Astrocyte (in vitro differentiated cells and primary cell): ENCODE data around the gene FAM47E. TPM values are rescaled to one million over a fixed set of nuclear protein-coding genes. Genes with fewer than 3 reads are reported as not detected.

Experiments used
- DNase-seq: peaks from one replicate; pipeline ENCODE4 v3.0.0-alpha.2; 2010; ENCODE audit warnings: low read depth
- FAIRE-seq: peaks from 2 replicates; lab custom pipeline; 2011; peaks lifted over from hg19 to GRCh38; lab: Jason Lieb, UNC
- H2AFZ ChIP-seq: 2 replicates; pipeline ENCODE4 v1.6.0; 2012; ENCODE audit warnings: low read depth, low read length, inconsistent platforms
- H3K27ac ChIP-seq: 2 replicates; pipeline ENCODE4 v1.5.1; 2011; ENCODE audit warnings: low read depth, low read length, inconsistent platforms
- H3K27me3 ChIP-seq: 2 replicates; pipeline ENCODE4 v1.6.0; 2011; ENCODE audit warnings: low read length, inconsistent platforms; ENCODE audit not compliant: insufficient read depth
- H3K36me3 ChIP-seq: 2 replicates; pipeline ENCODE4 v1.5.1; 2011; ENCODE audit warnings: low read length, inconsistent platforms; ENCODE audit not compliant: insufficient read depth
- H3K4me1 ChIP-seq: 2 replicates; pipeline ENCODE4 v1.5.1; 2011; ENCODE audit warnings: low read length, inconsistent platforms; ENCODE audit not compliant: insufficient read depth
- H3K4me2 ChIP-seq: 2 replicates; pipeline ENCODE4 v1.6.0; 2012; ENCODE audit warnings: low read length, inconsistent platforms
- H3K4me3 ChIP-seq: 2 replicates; pipeline ENCODE4 v1.5.1; 2011; ENCODE audit warnings: low read depth, mild to moderate bottlenecking, low read length, inconsistent platforms; ENCODE audit not compliant: insufficient read depth
- H3K79me2 ChIP-seq: 2 replicates; pipeline ENCODE4 v1.6.0; 2012; ENCODE audit warnings: mild to moderate bottlenecking, low read length, inconsistent platforms; ENCODE audit not compliant: insufficient read depth
- H3K9ac ChIP-seq: 2 replicates; pipeline ENCODE4 v1.6.0; 2012; ENCODE audit warnings: mild to moderate bottlenecking, low read length, inconsistent platforms
- H3K9me3 ChIP-seq: 2 replicates; pipeline ENCODE4 v1.5.1; 2012; ENCODE audit warnings: low read depth, mild to moderate bottlenecking, low read length, inconsistent platforms; ENCODE audit not compliant: insufficient read depth
- H4K20me1 ChIP-seq: 2 replicates; pipeline ENCODE4 v1.6.0; 2012; ENCODE audit warnings: low read length, inconsistent platforms; ENCODE audit not compliant: insufficient read depth
- H3K27ac Mint-ChIP-seq: one replicate; pipeline ENCODE4 v1.8.0; 2021; ENCODE audit warnings: mild to moderate bottlenecking, mixed read lengths; ENCODE audit not compliant: unreplicated experiment
- H3K27me3 Mint-ChIP-seq: one replicate; pipeline ENCODE4 v1.8.0; 2021; ENCODE audit warnings: low read depth, mixed read lengths; ENCODE audit not compliant: unreplicated experiment
- H3K36me3 Mint-ChIP-seq: one replicate; pipeline ENCODE4 v1.8.0; 2021; ENCODE audit warnings: low read depth, mixed read lengths; ENCODE audit not compliant: unreplicated experiment
- H3K4me1 Mint-ChIP-seq: one replicate; pipeline ENCODE4 v1.8.0; 2021; ENCODE audit warnings: low read depth, mixed read lengths; ENCODE audit not compliant: unreplicated experiment
- H3K4me3 Mint-ChIP-seq: one replicate; pipeline ENCODE4 v1.8.0; 2021; ENCODE audit warnings: mild to moderate bottlenecking, moderate library complexity, mixed read lengths; ENCODE audit not compliant: unreplicated experiment
- H3K9me3 Mint-ChIP-seq: one replicate; pipeline ENCODE4 v1.8.0; 2021; ENCODE audit warnings: mild to moderate bottlenecking, mixed read lengths; ENCODE audit not compliant: unreplicated experiment
- EZH2 ChIP-seq: IDR thresholded peaks from 2 replicates; pipeline ENCODE4 v1.6.1; 2012; ENCODE audit warnings: mild to moderate bottlenecking, low read length, inconsistent platforms; ENCODE audit not compliant: insufficient read depth
- total RNA-seq: library from RNA; stranded (reverse); gene quantifications from 2 replicates; pipeline ENCODE4 v1.2.1, GENCODE V29; 2021
- TF ChIP-seq, protein P1 (sequence below): IDR thresholded peaks from 2 replicates; pipeline ENCODE4 v1.5.1; 2011; ENCODE audit warnings: low read depth, mild to moderate bottlenecking, inconsistent platforms, low read length, moderate library complexity; ENCODE audit not compliant: insufficient read depth

FAM47E gene
- total RNA-seq, 1 donor from 2014 or later: 0.54 TPM

DNA sequence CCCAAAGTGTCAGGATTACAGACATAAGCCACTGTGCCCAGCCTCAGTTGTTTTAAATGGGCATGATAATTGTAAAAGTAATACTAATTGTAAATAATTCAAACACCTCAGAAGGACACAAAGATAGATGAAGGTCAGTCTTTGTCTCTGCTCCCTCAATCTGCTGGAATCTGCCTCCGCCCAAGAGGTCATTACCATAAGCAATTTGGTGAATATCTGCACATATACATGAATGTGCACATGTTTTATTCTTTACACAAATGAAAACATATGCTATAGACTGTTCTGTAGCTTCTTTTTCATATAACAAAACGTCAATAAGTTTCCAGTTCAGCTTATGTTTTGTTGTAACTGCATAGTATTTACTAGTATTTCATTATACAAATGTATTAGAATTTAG, 62.0 kb downstream of the FAM47E start:
- no peak overlapping the region for H3K4me3 ChIP-seq
- no peaks in the 10 kb centered on the region for H3K4me1 ChIP-seq
- no peak overlapping the region for H3K27ac ChIP-seq
- DNase-seq (no peak), FAIRE-seq (no peak)
- H3K36me3 ChIP-seq: no peaks in the 10 kb centered on the region
- Mint-ChIP-seq H3K4me3 (no peak overlapping the region), H3K27me3 (no peaks in the 10 kb centered on the region), H3K4me1 (peaks cover 4% of the 10 kb centered on the region), H3K27ac (no peak overlapping the region), H3K9me3 (peaks cover 17% of the 10 kb centered on the region), H3K36me3 (peaks cover 13% of the 10 kb centered on the region)
- no peaks in the 10 kb centered on the region for H3K27me3 ChIP-seq
- H3K9ac ChIP-seq: no peak overlapping the region
- H2AFZ ChIP-seq: no peak overlapping the region
- peaks cover 3% of the 10 kb centered on the region for H3K9me3 ChIP-seq
- no peaks in the 10 kb centered on the region for H3K79me2 ChIP-seq
- H4K20me1 ChIP-seq: no peaks in the 10 kb centered on the region
- no peak for TF ChIP-seq EZH2
- TF ChIP-seq, protein P1, sequence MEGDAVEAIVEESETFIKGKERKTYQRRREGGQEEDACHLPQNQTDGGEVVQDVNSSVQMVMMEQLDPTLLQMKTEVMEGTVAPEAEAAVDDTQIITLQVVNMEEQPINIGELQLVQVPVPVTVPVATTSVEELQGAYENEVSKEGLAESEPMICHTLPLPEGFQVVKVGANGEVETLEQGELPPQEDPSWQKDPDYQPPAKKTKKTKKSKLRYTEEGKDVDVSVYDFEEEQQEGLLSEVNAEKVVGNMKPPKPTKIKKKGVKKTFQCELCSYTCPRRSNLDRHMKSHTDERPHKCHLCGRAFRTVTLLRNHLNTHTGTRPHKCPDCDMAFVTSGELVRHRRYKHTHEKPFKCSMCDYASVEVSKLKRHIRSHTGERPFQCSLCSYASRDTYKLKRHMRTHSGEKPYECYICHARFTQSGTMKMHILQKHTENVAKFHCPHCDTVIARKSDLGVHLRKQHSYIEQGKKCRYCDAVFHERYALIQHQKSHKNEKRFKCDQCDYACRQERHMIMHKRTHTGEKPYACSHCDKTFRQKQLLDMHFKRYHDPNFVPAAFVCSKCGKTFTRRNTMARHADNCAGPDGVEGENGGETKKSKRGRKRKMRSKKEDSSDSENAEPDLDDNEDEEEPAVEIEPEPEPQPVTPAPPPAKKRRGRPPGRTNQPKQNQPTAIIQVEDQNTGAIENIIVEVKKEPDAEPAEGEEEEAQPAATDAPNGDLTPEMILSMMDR: no peak
- no peak overlapping the region for H3K4me2 ChIP-seq

DNA sequence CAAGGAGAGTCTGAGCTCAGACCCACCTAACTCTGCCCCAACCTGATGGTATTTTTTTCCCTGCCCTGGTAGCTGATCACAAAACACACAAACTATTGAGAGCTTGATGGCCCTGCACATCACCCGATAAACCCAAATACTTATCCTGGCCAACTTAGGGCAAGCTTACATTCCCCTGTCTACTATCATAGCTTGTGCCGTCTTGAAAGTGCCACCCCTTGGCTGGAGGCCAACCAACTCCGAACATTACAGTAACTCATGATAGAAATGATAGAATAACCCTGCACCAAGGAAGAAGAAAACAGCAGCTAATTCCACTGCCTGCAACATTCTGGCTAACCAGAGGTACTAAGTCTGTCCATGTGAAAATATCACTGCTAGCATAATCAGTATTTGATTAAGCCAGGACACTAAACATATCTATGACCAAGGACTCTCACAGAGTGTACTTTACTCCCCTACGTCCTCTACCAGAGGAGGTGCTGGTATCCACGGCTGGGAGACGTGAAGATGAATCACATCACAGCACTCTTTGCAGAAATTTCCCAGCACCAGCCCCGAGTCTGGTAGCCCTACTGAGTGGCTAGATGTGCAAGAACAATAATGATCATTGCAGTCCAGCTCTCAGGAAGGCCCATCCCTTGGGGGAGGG, 63.9 kb downstream of the FAM47E start:
- Mint-ChIP-seq H3K27ac (no peak overlapping the region), H3K9me3 (peaks cover 24% of the 10 kb centered on the region), H3K4me1 (no peaks in the 10 kb centered on the region), H3K4me3 (no peak overlapping the region), H3K27me3 (no peaks in the 10 kb centered on the region), H3K36me3 (no peaks in the 10 kb centered on the region)
- Histone ChIP-seq H2AFZ (no peak overlapping the region), H3K4me1 (no peaks in the 10 kb centered on the region), H3K9me3 (peaks cover 3% of the 10 kb centered on the region), H3K79me2 (no peaks in the 10 kb centered on the region), H3K27ac (no peak overlapping the region), H3K9ac (no peak overlapping the region), H3K4me3 (no peak overlapping the region), H3K36me3 (no peaks in the 10 kb centered on the region), H3K4me2 (no peak overlapping the region), H4K20me1 (no peaks in the 10 kb centered on the region), H3K27me3 (no peaks in the 10 kb centered on the region)
- no peak for FAIRE-seq
- TF ChIP-seq EZH2: no peak
- TF ChIP-seq, protein P1: no peak
- DNase-seq: no peak

DNA sequence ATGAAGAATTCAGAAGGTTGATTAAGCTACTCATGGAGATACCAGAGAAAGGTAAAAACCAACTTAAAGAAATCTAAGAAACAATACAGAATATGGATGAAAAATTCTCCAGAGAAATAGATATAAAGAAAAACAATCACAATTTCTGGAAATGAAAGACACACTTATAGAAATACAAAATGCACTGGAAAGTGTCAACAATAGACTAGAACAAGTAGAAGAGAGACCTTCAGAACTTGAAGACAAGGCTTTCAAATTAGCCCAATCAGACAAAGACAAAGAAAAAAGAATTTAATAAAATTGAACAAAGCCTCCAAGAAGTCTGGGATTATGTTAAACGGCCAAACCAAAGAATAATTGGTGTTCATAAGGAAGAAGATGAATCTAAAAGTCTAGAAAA, 64.6 kb downstream of the FAM47E start:
- Histone ChIP-seq H3K36me3 (no peaks in the 10 kb centered on the region), H3K79me2 (no peaks in the 10 kb centered on the region), H2AFZ (no peak overlapping the region), H3K27ac (no peak overlapping the region), H3K9me3 (peaks cover 3% of the 10 kb centered on the region), H3K27me3 (no peaks in the 10 kb centered on the region), H4K20me1 (no peaks in the 10 kb centered on the region), H3K4me1 (no peaks in the 10 kb centered on the region), H3K4me3 (no peak overlapping the region), H3K9ac (no peak overlapping the region), H3K4me2 (no peak overlapping the region)
- H3K9me3 Mint-ChIP-seq: peaks cover 30% of the 10 kb centered on the region
- no peak for FAIRE-seq
- no peaks in the 10 kb centered on the region for H3K27me3 Mint-ChIP-seq
- H3K27ac Mint-ChIP-seq: no peak overlapping the region
- H3K4me3 Mint-ChIP-seq: no peak overlapping the region
- no peaks in the 10 kb centered on the region for H3K4me1 Mint-ChIP-seq
- H3K36me3 Mint-ChIP-seq: no peaks in the 10 kb centered on the region
- no peak for DNase-seq
- TF ChIP-seq, protein P1: no peak
